AG04450 (cell line): ENCODE data around the gene MROH7. TPM values are rescaled to one million over a fixed set of nuclear protein-coding genes. Genes with fewer than 3 reads are reported as not detected.

Experiments
- CTCF ChIA-PET: fragments of 300-600, 350-600 bp; formaldehyde crosslinking; extraction: SDS; loops from one replicate; lab custom pipeline; 2022; ENCODE audit warnings: antibody characterized with exemption, inconsistent platforms; lab: Charles Lee
- POLR2A ChIA-PET: fragments of 350-600 bp; formaldehyde crosslinking; extraction: SDS; loops from one replicate; lab custom pipeline; 2021; ENCODE audit warnings: antibody characterized with exemption, inconsistent platforms; lab: Yijun Ruan, JAX
- DNase-seq: peaks from one replicate; pipeline ENCODE4 v3.0.0-alpha.2; 2011; ENCODE audit warnings: low read depth, low spot score
- H3K27ac ChIP-seq: one replicate; pipeline ENCODE4 v1.5.1; 2012; ENCODE audit warnings: low read depth, low read length, control low read depth
- H3K27me3 ChIP-seq: one replicate; pipeline ENCODE4 v1.6.0; 2012; ENCODE audit warnings: low read length; ENCODE audit not compliant: control insufficient read depth, insufficient read depth
- H3K4me3 ChIP-seq: 2 replicates; pipeline ENCODE4 v1.5.1; 2011; ENCODE audit warnings: mild to moderate bottlenecking, low read depth, low read length, control low read depth
- H3K9me3 ChIP-seq: 2 replicates; pipeline ENCODE4 v1.5.1; 2012; ENCODE audit warnings: low read length; ENCODE audit not compliant: control insufficient read depth, insufficient read depth
- polyA plus RNA-seq: library from polyadenylated mRNA; depleted of rRNA; stranded (reverse); fragments of >200 nt; gene quantifications from 2 replicates; pipeline ENCODE4 v1.2.3, GENCODE V29; 2011
- TF ChIP-seq, protein P1 (sequence below): IDR thresholded peaks from 2 replicates; pipeline ENCODE4 v1.5.1; 2011; ENCODE audit warnings: low read depth, low read length, control low read depth, inconsistent platforms

The MROH7 gene
- polyA plus RNA-seq, 1 experiment, result not detected

DNA sequence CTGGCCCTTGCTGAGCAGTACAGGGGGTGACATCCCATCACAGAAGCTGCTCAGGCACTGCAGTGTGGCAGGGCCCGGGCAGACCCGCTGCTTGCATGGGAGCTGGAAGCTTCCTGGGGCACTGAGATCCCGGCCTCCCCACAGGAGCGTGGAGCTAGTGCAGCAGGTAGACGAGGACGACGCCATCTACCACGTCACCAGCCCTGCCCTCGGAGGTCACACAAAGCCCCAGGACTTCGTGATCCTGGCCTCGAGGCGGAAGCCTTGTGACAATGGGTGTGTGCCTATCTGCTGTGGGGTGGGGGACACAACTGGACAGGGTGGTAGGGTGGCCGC lies 34.6 kb upstream of the MROH7 start:
- Histone ChIP-seq H3K27me3 (peaks cover 4% of the 10 kb centered on the region), H3K9me3 (no peaks in the 10 kb centered on the region), H3K4me3 (no peak overlapping the region), H3K27ac (no peak overlapping the region)
- TF ChIP-seq, protein P1, sequence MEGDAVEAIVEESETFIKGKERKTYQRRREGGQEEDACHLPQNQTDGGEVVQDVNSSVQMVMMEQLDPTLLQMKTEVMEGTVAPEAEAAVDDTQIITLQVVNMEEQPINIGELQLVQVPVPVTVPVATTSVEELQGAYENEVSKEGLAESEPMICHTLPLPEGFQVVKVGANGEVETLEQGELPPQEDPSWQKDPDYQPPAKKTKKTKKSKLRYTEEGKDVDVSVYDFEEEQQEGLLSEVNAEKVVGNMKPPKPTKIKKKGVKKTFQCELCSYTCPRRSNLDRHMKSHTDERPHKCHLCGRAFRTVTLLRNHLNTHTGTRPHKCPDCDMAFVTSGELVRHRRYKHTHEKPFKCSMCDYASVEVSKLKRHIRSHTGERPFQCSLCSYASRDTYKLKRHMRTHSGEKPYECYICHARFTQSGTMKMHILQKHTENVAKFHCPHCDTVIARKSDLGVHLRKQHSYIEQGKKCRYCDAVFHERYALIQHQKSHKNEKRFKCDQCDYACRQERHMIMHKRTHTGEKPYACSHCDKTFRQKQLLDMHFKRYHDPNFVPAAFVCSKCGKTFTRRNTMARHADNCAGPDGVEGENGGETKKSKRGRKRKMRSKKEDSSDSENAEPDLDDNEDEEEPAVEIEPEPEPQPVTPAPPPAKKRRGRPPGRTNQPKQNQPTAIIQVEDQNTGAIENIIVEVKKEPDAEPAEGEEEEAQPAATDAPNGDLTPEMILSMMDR, result no peak
- no peak for DNase-seq
- CTCF ChIA-PET, result no interaction called here
- POLR2A ChIA-PET, result no interaction called here

DNA sequence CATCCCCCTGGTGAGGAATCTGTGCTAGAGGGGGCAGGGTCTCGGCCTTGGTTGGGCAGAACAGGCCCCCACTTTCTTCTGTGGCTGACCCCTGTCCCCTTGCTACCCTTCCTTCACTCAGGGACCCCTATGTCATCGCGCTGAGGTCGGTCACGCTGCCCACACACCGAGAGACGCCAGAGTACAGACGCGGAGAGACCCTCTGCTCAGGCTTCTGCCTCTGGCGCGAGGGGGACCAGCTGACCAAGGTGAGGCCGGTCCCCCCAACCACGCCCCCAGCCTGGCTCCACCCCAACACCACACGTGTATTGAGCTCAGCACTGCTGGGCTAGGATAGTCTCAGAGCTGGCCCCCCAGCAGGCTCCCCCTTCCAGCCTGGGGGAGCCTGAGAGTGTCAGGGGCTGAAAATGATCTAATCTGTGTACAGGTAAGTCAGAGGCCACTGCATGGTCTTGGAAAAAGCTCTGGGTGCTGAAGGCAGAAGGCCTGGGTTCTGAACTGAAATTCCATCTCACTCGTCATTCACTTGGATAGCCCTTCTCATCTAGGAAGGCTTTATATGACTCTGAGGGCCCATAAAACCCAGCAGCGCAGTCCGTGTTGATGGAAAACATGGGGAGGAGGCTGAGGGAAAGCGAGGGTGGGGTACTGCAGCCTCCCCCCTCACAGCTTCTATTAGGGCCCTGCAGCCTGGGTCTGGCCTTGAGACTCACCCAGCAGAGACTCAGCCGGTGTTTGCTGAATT lies 33.6 kb upstream of the MROH7 start:
- no peak overlapping the region for H3K4me3 ChIP-seq
- no peaks in the 10 kb centered on the region for H3K9me3 ChIP-seq
- POLR2A ChIA-PET, result no interaction called here
- no peak for DNase-seq
- no peak overlapping the region for H3K27ac ChIP-seq
- TF ChIP-seq, protein P1, result no peak
- peaks cover 4% of the 10 kb centered on the region for H3K27me3 ChIP-seq
- CTCF ChIA-PET, result no interaction called here

DNA sequence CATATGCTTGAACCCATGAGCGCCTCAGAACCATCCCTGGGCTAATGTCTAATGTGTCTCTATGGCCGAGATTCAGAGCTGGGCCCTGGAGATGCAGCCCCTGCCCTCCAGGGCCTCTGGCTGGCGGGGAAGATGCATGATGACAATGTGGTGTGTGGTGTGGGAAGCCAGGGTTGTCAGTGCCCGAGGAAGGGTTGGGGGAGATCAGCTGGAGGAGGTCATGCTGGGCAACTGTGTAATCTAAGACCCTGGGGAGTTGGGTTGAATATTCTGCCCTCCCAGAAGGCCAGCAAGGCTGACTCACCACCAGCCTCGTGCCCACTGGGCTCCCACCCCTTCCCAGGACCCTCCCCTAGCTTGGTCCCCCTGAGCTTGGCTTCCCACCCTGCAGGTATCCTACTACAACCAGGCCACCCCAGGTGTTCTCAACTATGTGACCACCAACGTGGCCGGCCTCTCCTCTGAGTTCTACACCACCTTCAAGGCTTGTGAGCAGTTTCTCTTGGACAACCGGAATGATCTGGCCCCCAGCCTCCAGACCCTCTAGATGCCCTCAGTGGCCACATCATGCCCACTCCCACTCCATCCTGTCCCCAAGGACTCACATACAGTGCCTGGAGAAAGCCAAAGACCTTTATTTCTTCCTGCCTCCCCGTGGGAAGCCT lies 32.9 kb upstream of the MROH7 start:
- TF ChIP-seq, protein P1, result no peak
- DNase-seq, result no peak
- peaks cover under 1% of the 10 kb centered on the region for H3K27me3 ChIP-seq
- no peaks in the 10 kb centered on the region for H3K9me3 ChIP-seq
- POLR2A ChIA-PET, result no interaction called here
- no peak overlapping the region for H3K27ac ChIP-seq
- CTCF ChIA-PET, result no interaction called here
- no peak overlapping the region for H3K4me3 ChIP-seq

DNA sequence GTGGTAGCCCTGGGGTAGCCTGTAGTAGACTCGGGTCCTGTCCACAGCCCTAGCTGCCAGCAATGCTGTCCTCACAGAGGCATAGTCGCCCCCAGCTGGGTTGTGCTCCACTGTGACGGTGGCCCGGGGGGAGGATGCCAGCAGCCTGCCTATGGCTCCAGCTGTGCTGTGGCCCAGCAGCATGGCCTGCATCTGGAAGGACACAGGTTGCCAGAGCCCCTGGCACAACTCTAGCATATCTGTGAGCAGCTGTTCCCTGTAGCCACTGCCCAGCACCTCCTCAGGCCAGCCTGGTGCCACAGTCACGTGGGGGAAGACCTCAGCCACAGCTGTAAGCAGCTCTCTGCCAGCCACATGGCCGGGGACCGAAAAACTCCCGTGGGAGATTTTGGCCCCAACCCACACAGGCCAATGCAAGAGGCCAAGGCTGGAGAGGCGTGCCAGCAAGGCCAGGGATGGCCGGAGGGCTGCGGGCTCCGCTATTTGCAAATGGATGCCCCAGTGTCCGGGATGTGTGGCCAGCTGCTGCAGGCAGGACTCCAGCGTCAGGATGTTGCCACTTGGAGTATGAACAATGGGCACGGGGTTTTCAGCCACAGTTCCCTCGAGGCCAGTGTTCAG lies 32.2 kb upstream of the MROH7 start:
- H3K27me3 ChIP-seq, result no peaks in the 10 kb centered on the region
- CTCF ChIA-PET, result no interaction called here
- TF ChIP-seq, protein P1, result no peak
- POLR2A ChIA-PET, result no interaction called here
- no peak overlapping the region for H3K4me3 ChIP-seq
- H3K9me3 ChIP-seq, result no peaks in the 10 kb centered on the region
- no peak overlapping the region for H3K27ac ChIP-seq
- DNase-seq, result no peak

DNA sequence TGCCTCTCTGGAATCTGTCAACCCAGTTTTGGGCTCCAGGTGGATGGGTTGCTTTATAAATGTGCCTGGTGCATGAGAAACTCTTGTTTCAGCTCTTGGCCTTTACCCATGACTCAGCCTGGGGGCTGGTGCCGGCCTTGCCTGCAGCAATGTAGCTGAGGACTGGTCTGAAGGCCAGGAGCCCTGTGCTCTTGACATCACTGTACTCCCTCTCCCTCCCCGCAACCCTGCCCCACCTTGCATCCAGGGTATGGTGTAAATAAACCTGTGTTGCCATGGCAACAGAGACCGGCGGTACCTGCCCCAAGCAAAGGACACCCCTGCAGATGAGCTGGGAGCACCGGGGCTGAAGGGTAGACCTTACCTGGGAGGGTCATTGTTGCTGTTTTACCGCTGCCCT lies 31.5 kb upstream of the MROH7 start:
- no peaks in the 10 kb centered on the region for H3K9me3 ChIP-seq
- H3K4me3 ChIP-seq, result no peak overlapping the region
- CTCF ChIA-PET, result no interaction called here
- no peak overlapping the region for H3K27ac ChIP-seq
- no peak for DNase-seq
- H3K27me3 ChIP-seq, result no peaks in the 10 kb centered on the region
- TF ChIP-seq, protein P1, result no peak
- POLR2A ChIA-PET, result no interaction called here
